OCI-LY1 (cell line): ENCODE results near the gene GRK2.

Experiments used
- H2AFZ ChIP-seq: fragments of 200-600 bp; sonication (generic), shearing (Covaris generic); 2 replicates; pipeline ENCODE4 v1.6.0; 2014; ENCODE audit warnings: antibody characterized with exemption, mild to moderate bottlenecking, low read length
- H3F3A ChIP-seq: fragments of 200-600 bp; sonication (generic), shearing (Covaris generic); 2 replicates; pipeline ENCODE4 v1.6.0; 2014; ENCODE audit warnings: mild to moderate bottlenecking, antibody characterized with exemption, low read length, moderate library complexity; ENCODE audit not compliant: insufficient read depth
- H3K27ac ChIP-seq: fragments of 200-600 bp; sonication (generic); 2 replicates; pipeline ENCODE4 v1.5.1; 2014; ENCODE audit warnings: low read length, mixed run types, mild to moderate bottlenecking, low read depth; ENCODE audit not compliant: poor library complexity, severe bottlenecking
- H3K27me3 ChIP-seq: fragments of 200-600 bp; sonication (generic); 2 replicates; pipeline ENCODE4 v1.6.0; 2014; ENCODE audit warnings: antibody characterized with exemption, mild to moderate bottlenecking, low read length, moderate library complexity; ENCODE audit not compliant: insufficient read depth
- H3K36me3 ChIP-seq: fragments of 200-600 bp; sonication (generic); 2 replicates; pipeline ENCODE4 v1.6.1; 2014; ENCODE audit warnings: mild to moderate bottlenecking, antibody characterized with exemption, low read length, moderate library complexity, mixed read lengths; ENCODE audit not compliant: insufficient read depth
- H3K4me1 ChIP-seq: fragments of 200-600 bp; sonication (generic); 2 replicates; pipeline ENCODE4 v1.5.1; 2014; ENCODE audit warnings: mild to moderate bottlenecking, low read length, moderate library complexity; ENCODE audit not compliant: insufficient read depth, severe bottlenecking
- H3K4me2 ChIP-seq: fragments of 200-600 bp; sonication (generic), shearing (Covaris generic); 2 replicates; pipeline ENCODE4 v1.6.1; 2014; ENCODE audit warnings: low read length
- H3K4me3 ChIP-seq: fragments of 200-600 bp; sonication (generic); 2 replicates; pipeline ENCODE4 v1.5.1; 2014; ENCODE audit warnings: low read length, low read depth, mild to moderate bottlenecking, mixed read lengths; ENCODE audit not compliant: poor library complexity, severe bottlenecking
- H3K79me2 ChIP-seq: fragments of 200-600 bp; shearing (Covaris generic); 2 replicates; pipeline ENCODE4 v1.6.1; 2016; ENCODE audit warnings: mixed run types, low read length, mixed read lengths; ENCODE audit not compliant: insufficient read depth
- H3K9ac ChIP-seq: fragments of 200-600 bp; sonication (generic), shearing (Covaris generic); 2 replicates; pipeline ENCODE4 v1.6.1; 2014; ENCODE audit warnings: mild to moderate bottlenecking, low read length, mixed read lengths
- H3K9me2 ChIP-seq: fragments of 200-600 bp; sonication (generic), shearing (Covaris generic); 2 replicates; pipeline ENCODE4 v1.6.1; 2014; ENCODE audit warnings: low read depth, mild to moderate bottlenecking, low read length, mixed read lengths
- H3K9me3 ChIP-seq: fragments of 200-600 bp; shearing (Covaris generic); 2 replicates; pipeline ENCODE4 v1.6.1; 2014; ENCODE audit warnings: low read length, mixed read lengths
- H4K20me1 ChIP-seq: fragments of 200-600 bp; sonication (generic), shearing (Covaris generic); 2 replicates; pipeline ENCODE4 v1.6.0; 2016; ENCODE audit warnings: mild to moderate bottlenecking, low read length; ENCODE audit not compliant: insufficient read depth
- EZH2 ChIP-seq: fragments of 200-600 bp; sonication (generic), shearing (Covaris generic); IDR thresholded peaks from 2 replicates; pipeline ENCODE4 v1.8.0; 2017; ENCODE audit warnings: borderline replicate concordance, mixed run types, mild to moderate bottlenecking, antibody characterized with exemption, low read length, moderate library complexity, mixed read lengths
- TF ChIP-seq, protein P1 (sequence below): fragments of 200-600 bp; sonication (generic), shearing (Covaris generic); IDR thresholded peaks from 2 replicates; pipeline ENCODE4 v1.5.1; 2017; ENCODE audit warnings: mild to moderate bottlenecking, antibody characterized with exemption, low read length, moderate library complexity, mixed read lengths

GRK2 gene

DNA sequence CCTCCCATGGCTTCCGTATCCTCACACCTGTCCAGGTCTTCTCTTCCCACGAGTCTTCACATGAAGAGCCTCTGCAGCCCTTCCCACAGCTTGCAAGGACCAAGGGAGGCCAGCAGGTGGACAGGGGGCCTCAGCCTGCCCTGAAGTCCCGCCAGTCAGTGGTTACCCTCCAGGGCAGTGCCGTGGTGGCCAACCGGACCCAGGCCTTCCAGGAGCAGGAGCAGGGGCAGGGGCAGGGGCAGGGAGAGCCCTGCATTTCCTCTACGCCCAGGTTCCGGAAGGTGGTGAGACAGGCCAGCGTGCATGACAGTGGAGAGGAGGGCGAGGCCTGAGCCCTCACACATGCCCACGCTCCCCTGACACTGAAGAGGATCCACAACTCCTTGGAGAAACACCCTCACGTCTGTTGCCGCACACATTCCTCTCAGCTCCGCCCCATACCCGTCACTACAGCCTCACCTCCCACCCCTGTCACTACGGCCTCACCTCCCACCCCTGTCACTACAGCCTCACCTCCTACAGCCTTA, 45.3 kb downstream of the GRK2 start:
- no peaks in the 10 kb centered on the region for H3K79me2 ChIP-seq
- H3K9me3 ChIP-seq, result no peaks in the 10 kb centered on the region
- H3K27ac ChIP-seq, result no peak overlapping the region
- H3K27me3 ChIP-seq, result no peaks in the 10 kb centered on the region
- TF ChIP-seq, protein P1, sequence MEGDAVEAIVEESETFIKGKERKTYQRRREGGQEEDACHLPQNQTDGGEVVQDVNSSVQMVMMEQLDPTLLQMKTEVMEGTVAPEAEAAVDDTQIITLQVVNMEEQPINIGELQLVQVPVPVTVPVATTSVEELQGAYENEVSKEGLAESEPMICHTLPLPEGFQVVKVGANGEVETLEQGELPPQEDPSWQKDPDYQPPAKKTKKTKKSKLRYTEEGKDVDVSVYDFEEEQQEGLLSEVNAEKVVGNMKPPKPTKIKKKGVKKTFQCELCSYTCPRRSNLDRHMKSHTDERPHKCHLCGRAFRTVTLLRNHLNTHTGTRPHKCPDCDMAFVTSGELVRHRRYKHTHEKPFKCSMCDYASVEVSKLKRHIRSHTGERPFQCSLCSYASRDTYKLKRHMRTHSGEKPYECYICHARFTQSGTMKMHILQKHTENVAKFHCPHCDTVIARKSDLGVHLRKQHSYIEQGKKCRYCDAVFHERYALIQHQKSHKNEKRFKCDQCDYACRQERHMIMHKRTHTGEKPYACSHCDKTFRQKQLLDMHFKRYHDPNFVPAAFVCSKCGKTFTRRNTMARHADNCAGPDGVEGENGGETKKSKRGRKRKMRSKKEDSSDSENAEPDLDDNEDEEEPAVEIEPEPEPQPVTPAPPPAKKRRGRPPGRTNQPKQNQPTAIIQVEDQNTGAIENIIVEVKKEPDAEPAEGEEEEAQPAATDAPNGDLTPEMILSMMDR, result no peak
- no peak for TF ChIP-seq EZH2
- no peak overlapping the region for H3K4me2 ChIP-seq
- no peaks in the 10 kb centered on the region for H3F3A ChIP-seq
- no peak overlapping the region for H2AFZ ChIP-seq
- no peaks in the 10 kb centered on the region for H4K20me1 ChIP-seq
- no peaks in the 10 kb centered on the region for H3K9me2 ChIP-seq
- H3K36me3 ChIP-seq, result no peaks in the 10 kb centered on the region
- H3K4me1 ChIP-seq, result peaks cover 7% of the 10 kb centered on the region
- H3K9ac ChIP-seq, result no peak overlapping the region
- H3K4me3 ChIP-seq, result no peak overlapping the region

DNA sequence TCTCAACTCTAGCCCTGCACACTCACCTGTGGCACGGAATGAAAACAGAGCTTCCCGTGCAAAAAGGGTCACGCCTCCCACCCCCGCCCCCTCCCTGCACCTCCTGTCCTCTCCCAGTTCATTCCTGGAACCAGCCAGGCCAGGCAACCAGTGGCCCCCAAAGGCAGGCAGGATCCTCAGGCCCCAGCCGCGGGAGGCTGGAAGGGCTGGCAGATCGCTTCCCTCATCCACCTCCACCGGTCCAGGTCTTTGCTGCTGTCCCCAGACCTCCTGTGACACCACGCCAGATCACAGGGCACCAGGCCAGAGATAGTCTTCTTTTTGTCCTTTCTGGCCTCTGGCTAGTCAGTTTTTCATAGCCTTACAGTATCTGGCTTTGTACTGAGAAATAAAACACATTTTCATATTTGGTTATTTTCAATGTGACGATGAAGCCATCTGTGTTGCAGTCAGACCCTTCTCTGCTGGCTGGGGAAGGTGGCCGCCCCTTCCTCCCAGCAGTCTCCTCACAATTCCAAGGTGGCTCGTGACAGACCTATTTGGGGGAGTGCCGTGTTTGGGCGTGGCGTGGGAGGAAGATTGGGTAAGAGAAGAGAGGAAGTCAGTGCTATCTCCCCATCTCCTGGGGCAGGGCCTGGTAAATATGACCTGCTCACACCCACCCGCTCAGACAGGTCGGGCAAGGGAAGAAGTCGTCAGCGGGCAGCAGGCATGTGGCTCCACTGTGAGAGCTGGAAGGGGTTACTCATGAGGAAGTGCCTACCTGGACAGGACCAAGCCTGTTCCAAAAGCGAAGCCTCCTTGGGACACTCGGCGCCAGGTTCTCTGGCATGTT, 46.1 kb downstream of the GRK2 start:
- Histone ChIP-seq H3K4me1 (peaks cover 11% of the 10 kb centered on the region), H3K4me2 (no peak overlapping the region)

DNA sequence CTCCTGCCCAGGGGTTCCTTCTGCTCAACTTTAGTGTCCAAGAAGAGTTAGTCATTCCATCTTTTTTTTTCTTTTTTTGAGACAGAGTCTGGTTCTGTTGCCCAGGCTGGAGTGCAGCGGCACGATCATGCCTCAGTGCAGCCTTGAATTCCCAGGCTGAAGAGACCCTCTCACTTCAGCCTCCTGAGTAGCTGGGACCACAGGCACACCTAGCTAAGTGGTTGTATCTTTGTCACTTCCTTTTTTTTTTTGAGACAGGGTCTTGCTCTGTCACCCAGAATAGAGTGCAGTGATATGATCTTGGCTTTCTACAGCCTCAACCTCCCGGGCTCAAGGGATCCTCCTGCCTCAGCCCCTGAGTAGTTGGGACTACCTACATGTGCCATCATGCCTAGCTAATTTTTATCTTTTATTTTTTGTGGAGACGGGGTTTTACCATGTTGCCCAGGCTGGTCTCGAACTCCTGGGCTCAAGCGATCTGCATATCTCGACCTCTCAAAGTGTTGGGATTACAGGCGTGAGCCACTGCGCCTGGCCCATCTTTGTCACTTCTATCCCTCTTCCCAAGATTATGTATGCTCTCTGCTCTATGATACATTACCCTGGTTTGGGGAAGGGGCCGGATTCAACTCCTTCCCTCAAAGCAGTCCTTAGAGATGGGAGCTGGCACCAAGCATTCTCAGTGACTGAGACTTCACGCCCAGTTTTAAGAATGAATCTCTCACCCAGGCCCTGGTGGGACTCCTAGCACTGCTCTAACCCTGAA, 47.0 kb downstream of the GRK2 start:
- Histone ChIP-seq H3K79me2 (no peaks in the 10 kb centered on the region), H3K36me3 (no peaks in the 10 kb centered on the region), H3K27me3 (no peaks in the 10 kb centered on the region), H3K9me2 (no peaks in the 10 kb centered on the region), H4K20me1 (no peaks in the 10 kb centered on the region), H2AFZ (no peak overlapping the region), H3K9me3 (no peaks in the 10 kb centered on the region), H3K9ac (no peak overlapping the region), H3K4me3 (no peak overlapping the region), H3F3A (no peaks in the 10 kb centered on the region), H3K4me1 (peaks cover 15% of the 10 kb centered on the region), H3K4me2 (no peak overlapping the region), H3K27ac (no peak overlapping the region)
- TF ChIP-seq, protein P1, result no peak
- TF ChIP-seq EZH2, result no peak

More for the DNA sequence above, 46.1 kb downstream of the GRK2 start:
- no peak for TF ChIP-seq EZH2
- TF ChIP-seq, protein P1, result no peak
- Histone ChIP-seq H3K9me2 (no peaks in the 10 kb centered on the region), H3K4me3 (no peak overlapping the region), H3K79me2 (no peaks in the 10 kb centered on the region), H3K27ac (no peak overlapping the region), H3F3A (no peaks in the 10 kb centered on the region), H3K9me3 (no peaks in the 10 kb centered on the region), H4K20me1 (no peaks in the 10 kb centered on the region), H2AFZ (no peak overlapping the region), H3K36me3 (no peaks in the 10 kb centered on the region), H3K27me3 (no peaks in the 10 kb centered on the region), H3K9ac (no peak overlapping the region)
